ENCODE measurements around the gene GEMIN7.

The GEMIN7 gene

DNA sequence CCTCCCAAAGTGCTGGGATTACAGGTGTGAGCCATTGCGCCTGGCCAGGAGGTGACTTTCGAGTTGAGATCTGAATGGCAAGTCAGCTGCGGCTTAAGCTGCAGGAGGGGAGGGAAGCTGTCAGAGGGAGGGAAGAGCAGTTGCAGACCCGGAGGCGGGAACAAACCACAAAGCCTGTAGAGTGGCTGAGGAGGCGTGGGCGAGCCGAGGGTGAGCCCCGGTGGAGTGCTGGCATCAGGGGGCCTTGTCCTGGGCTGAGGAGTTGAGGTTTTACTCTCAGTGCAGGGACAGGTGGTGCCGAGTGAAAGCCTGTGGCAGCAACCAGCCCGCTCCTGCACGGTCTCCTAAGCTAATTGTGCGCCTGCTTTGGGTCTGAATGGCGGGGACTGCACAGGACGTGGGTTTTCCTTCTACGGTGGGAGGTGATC, 38.1 kb downstream of the GEMIN7 start:
- TF ChIP-seq TCF12 (IDR thresholded peaks at IDR 0.05; ENCODE audit: low read depth) (no peak), EGR1 (IDR thresholded peaks at IDR 0.05) (no peak), EP300 (IDR thresholded peaks at IDR 0.05; ENCODE audit: borderline replicate concordance) (no peak), ZBTB7A (IDR thresholded peaks at IDR 0.05; ENCODE audit: low read depth) (no peak)
- TF ChIP-seq, protein P1, sequence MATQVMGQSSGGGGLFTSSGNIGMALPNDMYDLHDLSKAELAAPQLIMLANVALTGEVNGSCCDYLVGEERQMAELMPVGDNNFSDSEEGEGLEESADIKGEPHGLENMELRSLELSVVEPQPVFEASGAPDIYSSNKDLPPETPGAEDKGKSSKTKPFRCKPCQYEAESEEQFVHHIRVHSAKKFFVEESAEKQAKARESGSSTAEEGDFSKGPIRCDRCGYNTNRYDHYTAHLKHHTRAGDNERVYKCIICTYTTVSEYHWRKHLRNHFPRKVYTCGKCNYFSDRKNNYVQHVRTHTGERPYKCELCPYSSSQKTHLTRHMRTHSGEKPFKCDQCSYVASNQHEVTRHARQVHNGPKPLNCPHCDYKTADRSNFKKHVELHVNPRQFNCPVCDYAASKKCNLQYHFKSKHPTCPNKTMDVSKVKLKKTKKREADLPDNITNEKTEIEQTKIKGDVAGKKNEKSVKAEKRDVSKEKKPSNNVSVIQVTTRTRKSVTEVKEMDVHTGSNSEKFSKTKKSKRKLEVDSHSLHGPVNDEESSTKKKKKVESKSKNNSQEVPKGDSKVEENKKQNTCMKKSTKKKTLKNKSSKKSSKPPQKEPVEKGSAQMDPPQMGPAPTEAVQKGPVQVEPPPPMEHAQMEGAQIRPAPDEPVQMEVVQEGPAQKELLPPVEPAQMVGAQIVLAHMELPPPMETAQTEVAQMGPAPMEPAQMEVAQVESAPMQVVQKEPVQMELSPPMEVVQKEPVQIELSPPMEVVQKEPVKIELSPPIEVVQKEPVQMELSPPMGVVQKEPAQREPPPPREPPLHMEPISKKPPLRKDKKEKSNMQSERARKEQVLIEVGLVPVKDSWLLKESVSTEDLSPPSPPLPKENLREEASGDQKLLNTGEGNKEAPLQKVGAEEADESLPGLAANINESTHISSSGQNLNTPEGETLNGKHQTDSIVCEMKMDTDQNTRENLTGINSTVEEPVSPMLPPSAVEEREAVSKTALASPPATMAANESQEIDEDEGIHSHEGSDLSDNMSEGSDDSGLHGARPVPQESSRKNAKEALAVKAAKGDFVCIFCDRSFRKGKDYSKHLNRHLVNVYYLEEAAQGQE (IDR thresholded peaks at IDR 0.05; ENCODE audit: low read depth) = no peak
- TF ChIP-seq, protein P2, sequence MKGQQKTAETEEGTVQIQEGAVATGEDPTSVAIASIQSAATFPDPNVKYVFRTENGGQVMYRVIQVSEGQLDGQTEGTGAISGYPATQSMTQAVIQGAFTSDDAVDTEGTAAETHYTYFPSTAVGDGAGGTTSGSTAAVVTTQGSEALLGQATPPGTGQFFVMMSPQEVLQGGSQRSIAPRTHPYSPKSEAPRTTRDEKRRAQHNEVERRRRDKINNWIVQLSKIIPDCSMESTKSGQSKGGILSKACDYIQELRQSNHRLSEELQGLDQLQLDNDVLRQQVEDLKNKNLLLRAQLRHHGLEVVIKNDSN (IDR thresholded peaks at IDR 0.05) = no peak

DNA sequence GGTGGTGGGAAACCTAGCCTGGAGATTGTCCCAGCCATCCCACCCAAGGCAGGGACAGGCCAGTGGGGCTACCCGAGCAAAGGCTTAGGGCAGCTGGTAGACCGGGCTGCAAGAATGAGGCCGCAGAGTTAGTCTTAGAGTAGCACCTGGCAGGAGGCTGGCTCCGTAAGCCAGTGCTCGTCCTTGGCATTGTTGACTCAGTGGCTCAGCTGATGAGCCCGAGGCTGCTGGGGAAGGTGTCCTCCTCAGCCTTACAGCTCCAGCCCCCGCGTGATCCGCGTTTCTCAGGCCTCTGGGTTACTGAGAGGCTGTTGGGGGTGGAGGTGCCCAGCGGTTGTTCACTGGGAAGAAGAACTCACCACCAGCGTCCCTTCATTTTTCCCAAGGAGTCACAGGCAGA, 38.6 kb downstream of the GEMIN7 start:
- TF ChIP-seq TEAD4 (IDR thresholded peaks at IDR 0.05) (no peak), FOXM1 (IDR thresholded peaks at IDR 0.05; ENCODE audit: borderline replicate concordance, low read depth) (no peak), RAD21 (IDR thresholded peaks at IDR 0.05; ENCODE audit: low read depth) (no peak), TCF12 (IDR thresholded peaks at IDR 0.05; ENCODE audit: low read depth) (no peak), NFIC (IDR thresholded peaks at IDR 0.05) (no peak), YY1 (IDR thresholded peaks at IDR 0.05; ENCODE audit: low read depth) (no peak), TAF1 (IDR thresholded peaks at IDR 0.05; ENCODE audit: low read depth) (no peak), EGR1 (IDR thresholded peaks at IDR 0.05) (no peak), EP300 (IDR thresholded peaks at IDR 0.05; ENCODE audit: borderline replicate concordance) (no peak)
- TF ChIP-seq, protein P3, sequence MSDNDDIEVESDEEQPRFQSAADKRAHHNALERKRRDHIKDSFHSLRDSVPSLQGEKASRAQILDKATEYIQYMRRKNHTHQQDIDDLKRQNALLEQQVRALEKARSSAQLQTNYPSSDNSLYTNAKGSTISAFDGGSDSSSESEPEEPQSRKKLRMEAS (IDR thresholded peaks at IDR 0.05) = no peak
- TF ChIP-seq, protein P1 (IDR thresholded peaks at IDR 0.05; ENCODE audit: low read depth) = no peak

DNA sequence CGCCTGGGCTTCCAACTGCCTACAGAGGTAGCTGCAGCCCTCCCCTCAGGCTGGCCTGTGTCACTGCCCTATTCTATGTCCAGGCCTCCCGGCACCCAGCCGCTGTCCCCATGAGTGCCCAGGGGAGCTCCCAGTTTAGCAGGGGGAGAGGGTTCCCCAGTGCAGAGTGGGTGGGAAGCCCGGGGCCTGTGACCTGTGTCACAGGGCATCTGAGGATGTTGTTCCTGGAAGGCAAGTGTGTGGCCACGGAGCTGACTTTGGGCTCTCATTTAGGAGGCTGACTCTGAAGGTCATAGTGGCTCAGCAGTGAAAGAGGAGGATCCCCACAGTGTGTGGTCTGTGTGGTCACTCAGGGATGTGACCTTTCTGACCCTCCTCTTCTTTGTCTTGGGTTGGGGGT, 39.0 kb downstream of the GEMIN7 start:
- TF ChIP-seq, protein P3 (IDR thresholded peaks at IDR 0.05) = no peak
- TF ChIP-seq CEBPB (IDR thresholded peaks at IDR 0.05) (no peak), CREB1 (IDR thresholded peaks at IDR 0.05; ENCODE audit: low read depth) (no peak), RAD21 (IDR thresholded peaks at IDR 0.05; ENCODE audit: low read depth) (no peak), NFIC (IDR thresholded peaks at IDR 0.05) (no peak), EGR1 (IDR thresholded peaks at IDR 0.05) (no peak), YY1 (IDR thresholded peaks at IDR 0.05; ENCODE audit: low read depth) (no peak), FOXM1 (IDR thresholded peaks at IDR 0.05; ENCODE audit: borderline replicate concordance, low read depth) (no peak), TAF1 (IDR thresholded peaks at IDR 0.05; ENCODE audit: low read depth) (no peak)

DNA sequence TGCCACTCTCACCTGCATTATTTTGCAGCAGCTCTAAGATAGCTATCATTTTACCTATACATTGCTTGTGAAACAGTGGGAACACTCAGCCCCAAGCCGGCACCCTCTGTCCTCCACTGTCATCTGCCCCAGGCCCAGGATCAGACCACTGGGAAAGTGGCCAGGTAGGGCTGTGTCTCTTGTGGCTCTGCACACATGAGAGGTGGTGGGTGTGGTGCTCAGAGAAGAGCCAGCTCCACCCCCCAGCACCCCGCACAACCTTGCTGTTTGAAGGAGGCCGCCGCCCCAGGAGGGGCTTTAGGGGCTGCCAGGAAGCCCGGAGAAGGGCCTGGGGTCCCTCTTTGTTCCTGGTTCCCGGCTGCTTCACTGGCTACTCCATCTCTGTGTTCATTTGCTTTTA, 40.5 kb downstream of the GEMIN7 start:
- TF ChIP-seq TAF1 (IDR thresholded peaks at IDR 0.05; ENCODE audit: low read depth) = no peak
- TF ChIP-seq, protein P1 (IDR thresholded peaks at IDR 0.05; ENCODE audit: low read depth) = no peak
- no peak for TF ChIP-seq NFIC (IDR thresholded peaks at IDR 0.05)
- no peak for TF ChIP-seq ZBTB7A (IDR thresholded peaks at IDR 0.05; ENCODE audit: low read depth)
- TF ChIP-seq TEAD4 (IDR thresholded peaks at IDR 0.05) = no peak
- TF ChIP-seq CEBPB (IDR thresholded peaks at IDR 0.05) = no peak
- TF ChIP-seq, protein P2 (IDR thresholded peaks at IDR 0.05) = no peak
- no peak for TF ChIP-seq EGR1 (IDR thresholded peaks at IDR 0.05)
- no peak for TF ChIP-seq FOXM1 (IDR thresholded peaks at IDR 0.05; ENCODE audit: borderline replicate concordance, low read depth)
- TF ChIP-seq, protein P3 (IDR thresholded peaks at IDR 0.05) = no peak
- no peak for TF ChIP-seq TCF12 (IDR thresholded peaks at IDR 0.05; ENCODE audit: low read depth)
- TF ChIP-seq YY1 (IDR thresholded peaks at IDR 0.05; ENCODE audit: low read depth) = no peak
- no peak for TF ChIP-seq CREB1 (IDR thresholded peaks at IDR 0.05; ENCODE audit: low read depth)
- TF ChIP-seq RAD21 (IDR thresholded peaks at IDR 0.05; ENCODE audit: low read depth) = no peak
- TF ChIP-seq EP300 (IDR thresholded peaks at IDR 0.05; ENCODE audit: borderline replicate concordance) = no peak
